ENCODE results near the gene KCNJ18.
"Not testable (repeated sequence)": the region's sequence is repeated elsewhere in the genome, so short reads cannot be mapped to it uniquely, and the experiment has no call there.

KCNJ18 gene

GRCh38 chr17:21683897-21684296, 8.4 kb upstream of the KCNJ18 start:
- DNase-seq (ENCODE audit: low read depth in 2 of 3, low spot score in 1 of 3): not testable (repeated sequence)

DNA sequence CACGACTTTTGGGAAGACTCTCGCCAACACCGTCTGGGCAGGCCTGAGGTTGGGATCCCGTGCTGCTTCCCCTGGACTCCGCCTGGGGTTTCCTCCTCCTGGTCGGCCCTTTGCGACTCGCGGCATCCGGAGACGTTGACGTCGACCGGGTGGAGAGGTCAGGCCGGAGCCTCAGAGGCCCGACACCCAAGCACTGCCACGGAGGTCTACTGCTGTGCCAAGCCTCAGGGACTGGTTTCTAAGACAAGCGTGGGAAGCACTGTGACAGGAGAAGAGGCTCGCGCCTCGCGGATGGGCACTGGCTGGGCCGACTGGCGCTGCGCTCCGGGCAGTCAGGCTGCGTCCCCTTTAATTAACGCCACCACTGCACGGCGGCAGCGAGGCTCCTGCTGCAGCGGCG, 7.9 kb upstream of the KCNJ18 start:
- DNase-seq (ENCODE audit: low read depth in 2 of 3, low spot score in 1 of 3): not testable (repeated sequence)

GRCh38 chr17:21685061-21685795, 7.1 kb upstream of the KCNJ18 start:
- DNase-seq (ENCODE audit: low read depth in 2 of 3, low spot score in 1 of 3): not testable (repeated sequence)

GRCh38 chr17:21686165-21687015, 5.9 kb upstream of the KCNJ18 start:
- DNase-seq (ENCODE audit: low read depth in 2 of 3, low spot score in 1 of 3): no peak

- no peak for DNase-seq (ENCODE audit: low read depth in 2 of 3, low spot score in 1 of 3)
These were observed 5.0 kb upstream of the KCNJ18 start for GRCh38 chr17:21687136-21687953.

DNA sequence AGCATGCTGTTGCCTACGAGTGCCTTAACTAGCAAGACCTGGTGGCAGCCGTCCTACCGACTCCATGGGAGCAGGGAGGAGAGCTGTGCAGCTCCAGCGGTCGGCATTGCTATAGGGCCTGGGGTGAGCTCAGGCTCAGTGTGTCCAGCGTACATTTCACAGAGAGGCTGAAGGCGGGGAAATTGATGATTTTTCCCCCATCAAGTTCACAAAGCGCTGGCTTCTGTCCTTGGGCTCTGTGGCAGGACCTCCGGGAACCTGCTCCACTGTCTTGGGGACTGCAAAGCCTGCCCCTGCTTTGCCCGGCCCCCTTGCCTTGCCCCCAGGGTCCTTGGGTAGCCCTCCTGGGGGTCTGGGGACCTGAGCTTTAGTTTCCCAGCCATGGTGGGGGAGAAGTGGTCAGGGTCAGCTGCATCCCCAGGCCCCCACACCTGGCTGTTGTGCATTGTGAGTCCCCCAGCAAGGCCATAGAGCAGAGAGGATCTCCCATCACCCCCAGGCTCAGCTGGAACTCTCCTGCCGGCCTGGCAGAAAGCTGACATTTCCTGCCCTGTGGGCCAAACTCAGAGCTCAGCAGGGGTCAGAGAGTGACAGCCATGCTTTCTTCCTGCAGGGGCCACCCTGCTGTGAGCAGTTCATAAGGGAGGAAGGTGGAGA, 3.9 kb upstream of the KCNJ18 start:
- DNase-seq (ENCODE audit: low read depth in 2 of 3, low spot score in 1 of 3): no peak

- no peak for DNase-seq (ENCODE audit: low read depth in 2 of 3, low spot score in 1 of 3)
These were observed 2.7 kb upstream of the KCNJ18 start for GRCh38 chr17:21689604-21690003.

DNA sequence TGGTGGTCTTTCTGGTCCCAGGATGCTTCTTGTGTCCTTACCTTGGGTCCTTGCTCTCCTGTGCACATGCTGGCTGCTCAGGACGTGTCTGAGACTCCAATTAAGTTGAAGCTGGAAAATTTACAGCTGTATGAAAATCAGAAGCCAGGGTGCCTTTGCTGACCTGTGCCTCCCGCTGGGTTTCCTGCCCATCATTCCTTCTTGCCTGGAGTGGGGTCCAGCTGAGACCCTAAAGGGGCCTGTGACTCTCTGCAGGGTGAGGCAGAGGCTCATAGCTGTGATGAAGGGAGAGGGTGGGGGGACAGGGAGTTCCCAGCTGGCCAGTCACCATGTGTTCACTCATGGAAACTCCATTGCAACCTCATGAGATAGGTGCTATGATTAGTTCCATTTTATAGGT, 1.5 kb upstream of the KCNJ18 start:
- DNase-seq (ENCODE audit: low read depth in 2 of 3, low spot score in 1 of 3): not testable (repeated sequence)

- DNase-seq (ENCODE audit: low read depth in 2 of 3, low spot score in 1 of 3): not testable (repeated sequence)
These were observed 842 bp upstream of the KCNJ18 start for GRCh38 chr17:21691481-21691880.

GRCh38 chr17:21692704-21693065, 362 bp downstream of the KCNJ18 start:
- not testable (repeated sequence) for DNase-seq (ENCODE audit: low read depth in 2 of 3, low spot score in 1 of 3)

DNA sequence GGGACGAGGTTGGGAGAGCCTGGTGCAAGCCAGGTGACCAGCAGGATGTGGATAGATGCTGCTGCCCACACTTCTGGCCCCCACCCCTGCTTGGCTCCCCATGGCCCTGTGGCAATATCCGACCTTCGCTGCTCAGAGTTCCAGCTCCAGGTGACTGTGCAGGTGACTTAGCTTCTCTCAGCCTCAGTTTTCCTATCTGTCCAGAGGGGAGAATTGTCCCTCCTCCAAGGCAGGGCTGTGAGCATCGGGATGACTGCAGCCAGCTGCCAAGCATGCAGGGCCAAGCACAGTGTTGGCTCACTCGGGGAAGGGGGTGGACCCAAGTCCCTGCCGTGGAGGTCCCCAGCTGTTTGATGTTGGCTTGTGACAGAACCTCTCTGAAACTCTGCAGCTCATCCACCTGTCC, 1.1 kb downstream of the KCNJ18 start:
- not testable (repeated sequence) for DNase-seq (ENCODE audit: low read depth in 2 of 3, low spot score in 1 of 3)

DNA sequence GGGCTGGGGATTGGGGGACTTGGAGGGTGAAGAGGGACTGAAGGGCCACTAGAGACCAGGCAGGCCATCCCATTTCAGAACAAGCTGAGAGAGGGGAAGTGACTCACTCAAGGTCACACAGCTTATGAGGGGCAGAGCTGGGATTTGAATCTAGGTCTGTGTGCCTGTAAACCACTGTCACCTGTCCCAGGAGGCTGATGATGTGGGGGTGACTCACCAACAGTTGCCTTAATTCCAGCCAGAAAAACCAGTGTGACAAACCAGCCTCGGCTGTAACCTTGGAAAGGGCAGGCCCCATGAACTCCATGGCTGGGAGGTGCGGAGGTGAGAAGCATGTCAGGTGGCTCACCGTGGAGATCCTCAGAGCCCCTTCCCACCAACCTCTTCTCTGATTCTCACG, 1.6 kb downstream of the KCNJ18 start:
- DNase-seq (ENCODE audit: low read depth in 2 of 3, low spot score in 1 of 3): not testable (repeated sequence)

GRCh38 chr17:21696227-21696626, 3.9 kb downstream of the KCNJ18 start:
- not testable (repeated sequence) for DNase-seq (ENCODE audit: low read depth in 2 of 3, low spot score in 1 of 3)

DNA sequence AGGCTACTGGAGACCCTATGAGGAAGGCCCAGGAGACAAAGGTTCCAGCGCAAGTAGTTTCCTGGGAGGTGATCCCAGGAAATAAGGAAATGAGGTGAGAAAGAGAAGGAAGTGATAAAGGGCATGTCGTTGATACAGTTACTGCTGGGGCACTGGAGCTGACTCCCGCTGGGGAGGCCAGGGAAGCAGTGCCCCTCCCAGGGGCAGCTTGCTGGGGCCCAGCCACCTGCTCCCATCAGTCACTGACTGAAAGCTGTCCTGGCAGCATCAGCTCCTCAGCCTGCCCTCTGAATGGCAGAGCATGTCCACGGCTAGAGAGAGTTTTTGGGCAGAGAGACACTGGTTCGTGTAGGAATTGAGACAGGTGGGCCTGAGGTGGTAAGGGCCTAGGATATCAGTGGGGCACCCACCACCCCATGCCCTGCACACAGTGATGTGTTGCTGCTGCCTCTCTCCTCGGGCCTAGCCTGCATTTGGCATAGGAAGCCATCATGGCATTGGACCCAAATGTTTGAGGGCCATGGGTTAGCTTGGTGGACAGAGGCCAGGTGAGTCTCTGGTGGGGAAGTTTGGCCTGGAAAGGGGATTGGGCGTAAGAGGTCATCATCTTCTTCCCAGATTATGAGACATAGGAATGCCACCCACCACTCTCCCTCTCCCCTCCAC, 4.7 kb downstream of the KCNJ18 start:
- DNase-seq (ENCODE audit: low read depth in 2 of 3, low spot score in 1 of 3): not testable (repeated sequence)

GRCh38 chr17:21697508-21697860, 5.2 kb downstream of the KCNJ18 start:
- not testable (repeated sequence) for DNase-seq (ENCODE audit: low read depth in 2 of 3, low spot score in 1 of 3)

DNA sequence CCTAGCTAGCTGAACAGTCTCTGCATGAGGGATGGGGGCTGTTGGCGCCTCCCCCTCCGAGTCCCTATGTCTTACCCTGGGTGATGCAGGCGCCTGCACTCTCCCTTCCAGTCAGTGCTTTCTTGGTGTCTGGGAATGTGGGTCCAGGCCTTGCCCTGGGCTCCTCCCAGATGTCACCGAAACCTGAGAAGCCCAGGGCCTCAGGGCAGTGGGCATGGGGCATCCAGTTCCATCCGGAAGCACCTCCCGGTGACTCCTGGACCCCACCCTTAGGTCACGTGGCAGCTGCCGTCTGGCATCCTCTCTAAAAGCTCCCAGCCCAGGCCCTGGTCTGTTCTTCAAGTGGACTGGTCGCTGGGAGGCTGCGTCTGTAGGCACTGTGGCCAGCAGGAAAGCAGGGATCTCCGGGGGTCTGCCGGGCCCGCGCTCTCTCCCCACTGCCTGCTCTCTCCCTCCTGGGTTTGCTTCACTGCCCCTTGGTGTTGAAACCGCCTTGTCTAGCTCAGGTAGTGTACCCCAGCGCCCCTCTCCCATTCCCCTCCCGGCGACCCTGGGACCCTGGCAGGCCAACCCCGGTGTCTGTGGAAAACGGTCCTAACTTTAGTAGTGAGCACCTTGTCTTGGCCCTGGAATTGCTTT, 6.2 kb downstream of the KCNJ18 start:
- DNase-seq (ENCODE audit: low read depth in 2 of 3, low spot score in 1 of 3): not testable (repeated sequence)

GRCh38 chr17:21699124-21699523, 6.8 kb downstream of the KCNJ18 start:
- DNase-seq (ENCODE audit: low read depth in 2 of 3, low spot score in 1 of 3): not testable (repeated sequence)

GRCh38 chr17:21699573-21700236, 7.4 kb downstream of the KCNJ18 start:
- DNase-seq (ENCODE audit: low read depth in 2 of 3, low spot score in 1 of 3): not testable (repeated sequence)

GRCh38 chr17:21701090-21701489, 8.8 kb downstream of the KCNJ18 start:
- not testable (repeated sequence) for DNase-seq (ENCODE audit: low read depth in 2 of 3, low spot score in 1 of 3)
